Caco-2 (cell line): ENCODE measurements around the gene ZBTB7A. TPM values are rescaled to one million over a fixed set of nuclear protein-coding genes. Genes with fewer than 3 reads are reported as not detected.

Source experiments
- BruUV-seq: library from RNA; stranded (reverse); fragments of 400-500 nt; replicated peaks from 2 replicates; lab custom pipeline; 2021; lab: Mats Ljungman, UMichigan
- CTCF ChIA-PET: fragments of 300-600 bp; sonication (Branson Sonifier 250); formaldehyde crosslinking; loops from one replicate; lab custom pipeline; 2022; ENCODE audit warnings: antibody characterized with exemption; lab: Charles Lee
- POLR2A ChIA-PET: fragments of 300-600 bp; sonication (Branson Sonifier 250); formaldehyde crosslinking; loops from one replicate; lab custom pipeline; 2022; ENCODE audit warnings: antibody characterized with exemption; lab: Charles Lee
- DNase-seq, 2 experiments: peaks; one replicate each; pipeline versions ENCODE4 v3.0.0 to v3.0.0-alpha.2; 2020 to 2022
- H3K27me3 ChIP-seq: replicated peaks from 2 replicates; pipeline ENCODE4 v1.6.0; 2011; ENCODE audit warnings: low read length; ENCODE audit not compliant: control insufficient read depth, insufficient read depth
- H3K36me3 ChIP-seq: 2 replicates; pipeline ENCODE4 v1.5.1; 2011; ENCODE audit warnings: low read length; ENCODE audit not compliant: control insufficient read depth, insufficient read depth
- H3K4me1 ChIP-seq: fragments of 250-450 bp; sonication (Bioruptor Pico); 2 replicates; pipeline ENCODE4 v1.5.1; 2020; ENCODE audit warnings: mild to moderate bottlenecking
- H3K4me3 ChIP-seq: 2 replicates; pipeline ENCODE4 v1.5.1; 2011; ENCODE audit warnings: low read depth, mild to moderate bottlenecking, control low read depth, low read length
- H3K9me3 ChIP-seq: fragments of 250-450 bp; sonication (Bioruptor Pico); 2 replicates; pipeline ENCODE4 v1.5.1; 2020; ENCODE audit warnings: mild to moderate bottlenecking, moderate library complexity
- H3K27ac Mint-ChIP-seq: one replicate; pipeline ENCODE4 v1.8.0; 2022; ENCODE audit warnings: mixed read lengths; ENCODE audit not compliant: unreplicated experiment
- H3K27me3 Mint-ChIP-seq: one replicate; pipeline ENCODE4 v1.8.0; 2022; ENCODE audit warnings: mixed read lengths; ENCODE audit not compliant: insufficient read depth, unreplicated experiment
- H3K36me3 Mint-ChIP-seq: one replicate; pipeline ENCODE4 v1.8.0; 2022; ENCODE audit warnings: mild to moderate bottlenecking, mixed read lengths; ENCODE audit not compliant: insufficient read depth, unreplicated experiment
- H3K4me1 Mint-ChIP-seq: one replicate; pipeline ENCODE4 v1.8.0; 2022; ENCODE audit warnings: low read depth, mixed read lengths; ENCODE audit not compliant: unreplicated experiment
- H3K4me3 Mint-ChIP-seq: one replicate; pipeline ENCODE4 v1.8.0; 2022; ENCODE audit warnings: mild to moderate bottlenecking, moderate library complexity, mixed read lengths; ENCODE audit not compliant: unreplicated experiment
- H3K9me3 Mint-ChIP-seq: one replicate; pipeline ENCODE4 v1.8.0; 2022; ENCODE audit warnings: mixed read lengths; ENCODE audit not compliant: unreplicated experiment
- CTCF ChIP-seq, 2 experiments: fragments of 200-600 bp in 1 of 2; IDR thresholded peaks; 1 replicate in 1 of 2; 2 replicates in 1 of 2; pipeline versions ENCODE4 v1.5.1 to v1.8.0; 2011 to 2022; ENCODE audit warnings: antibody characterized with exemption in 1 of 2, control low read depth in 1 of 2, inconsistent platforms in 1 of 2, low read depth in 1 of 2, low read length in 1 of 2, mild to moderate bottlenecking in 1 of 2, moderate library complexity in 1 of 2; ENCODE audit not compliant: insufficient read depth in 1 of 2, severe bottlenecking in 1 of 2, unreplicated experiment in 1 of 2
- intact Hi-C: fragments of 100-400 bp; cut with micrococcal nuclease; formaldehyde crosslinking; loops from one replicate; pipeline ENCODE4 v1.10.0; 2022; ENCODE audit not compliant: unreplicated experiment
- total RNA-seq: library from RNA; stranded (reverse); gene quantifications from 2 replicates; pipeline ENCODE4 v1.2.3, GENCODE V29; 2022

The ZBTB7A gene
- total RNA-seq, 1 experiment from 2014 or later = 11.9 TPM

- CTCF ChIA-PET = no interaction called here
- no peak for DNase-seq
- POLR2A ChIA-PET = no interaction called here
- Histone ChIP-seq H3K27me3 (no peaks in the 10 kb centered on the region), H3K9me3 (no peaks in the 10 kb centered on the region), H3K36me3 (no peaks in the 10 kb centered on the region), H3K4me1 (peaks cover 19% of the 10 kb centered on the region), H3K4me3 (no peak overlapping the region)
- no peak for TF ChIP-seq CTCF (IDR thresholded peaks at IDR 0.05; ENCODE audit: insufficient read depth in 1 of 2, low read depth in 1 of 2, low read length in 1 of 2, severe bottlenecking in 1 of 2, unreplicated experiment in 1 of 2)
- H3K27me3 Mint-ChIP-seq = no peaks in the 10 kb centered on the region
- H3K27ac Mint-ChIP-seq = peak overlapping the region; percentile 84
- H3K9me3 Mint-ChIP-seq = no peaks in the 10 kb centered on the region
- no peak overlapping the region for H3K4me3 Mint-ChIP-seq
- BruUV-seq = no TSS peak
- intact Hi-C loops = no loop called here
- no peaks in the 10 kb centered on the region for H3K4me1 Mint-ChIP-seq
- peaks cover 45% of the 10 kb centered on the region for H3K36me3 Mint-ChIP-seq
Observed at GRCh38 chr19:4084547-4084877, 17.8 kb upstream of the ZBTB7A start.

GRCh38 chr19:4083677-4084546, 17.2 kb upstream of the ZBTB7A start:
- no peaks in the 10 kb centered on the region for H3K4me1 Mint-ChIP-seq
- peaks cover 39% of the 10 kb centered on the region for H3K36me3 Mint-ChIP-seq
- Histone ChIP-seq H3K4me3 (no peak overlapping the region; the same call in 1 of the 2 replicates), H3K36me3 (no peaks in the 10 kb centered on the region), H3K27me3 (no peaks in the 10 kb centered on the region), H3K4me1 (peaks cover 19% of the 10 kb centered on the region), H3K9me3 (no peaks in the 10 kb centered on the region)
- peak; percentile 74 to 81 for DNase-seq
- CTCF ChIA-PET = interaction anchor here (0.7 kb wide), 1 partner anchor 441 kb away, joined by 3 read pairs; no protein-coding TSS in a partner anchor
- TF ChIP-seq CTCF (IDR thresholded peaks at IDR 0.05; ENCODE audit: insufficient read depth in 1 of 2, low read depth in 1 of 2, low read length in 1 of 2, severe bottlenecking in 1 of 2, unreplicated experiment in 1 of 2) = no peak
- no TSS peak for BruUV-seq
- POLR2A ChIA-PET = interaction anchor here (0.6 kb wide), 1 partner anchor 10 kb away, joined by 4 read pairs; no protein-coding TSS in a partner anchor
- intact Hi-C loops = no loop called here
- H3K27me3 Mint-ChIP-seq = no peaks in the 10 kb centered on the region
- H3K9me3 Mint-ChIP-seq = no peaks in the 10 kb centered on the region
- peak overlapping the region; percentile 84 for H3K27ac Mint-ChIP-seq
- no peak overlapping the region for H3K4me3 Mint-ChIP-seq

GRCh38 chr19:4082172-4082571, 15.5 kb upstream of the ZBTB7A start:
- ChIA-PET POLR2A (no interaction called here), CTCF (interaction anchor here (0.6 kb wide), 1 partner anchor 167 kb away, joined by 3 read pairs; no protein-coding TSS in a partner anchor)
- Mint-ChIP-seq H3K27ac (no peak overlapping the region), H3K4me1 (no peaks in the 10 kb centered on the region), H3K9me3 (no peaks in the 10 kb centered on the region), H3K4me3 (no peak overlapping the region), H3K27me3 (no peaks in the 10 kb centered on the region), H3K36me3 (peaks cover 24% of the 10 kb centered on the region)
- H3K4me3 ChIP-seq = no peak overlapping the region
- TF ChIP-seq CTCF (IDR thresholded peaks at IDR 0.05; ENCODE audit: insufficient read depth in 1 of 2, low read depth in 1 of 2, low read length in 1 of 2, severe bottlenecking in 1 of 2, unreplicated experiment in 1 of 2) = no peak
- H3K27me3 ChIP-seq = no peaks in the 10 kb centered on the region
- intact Hi-C loops = no loop called here
- BruUV-seq = no TSS peak
- no peaks in the 10 kb centered on the region for H3K9me3 ChIP-seq
- H3K36me3 ChIP-seq = no peaks in the 10 kb centered on the region
- DNase-seq = no peak
- peaks cover 19% of the 10 kb centered on the region for H3K4me1 ChIP-seq
